Measurements from ENCODE around the gene G0S2.

G0S2 gene

GRCh38 chr1:209650454-209650853 lies 24.8 kb upstream of the G0S2 start:
- Histone ChIP-seq H3K9ac (ENCODE audit: low read length) (peak overlapping the region; percentile 89), H3K27me3 (replicated peaks; ENCODE audit: control insufficient read depth, insufficient read depth, low read length) (no peaks in the 10 kb centered on the region), H3K9me3 (ENCODE audit: control insufficient read depth, low read length) (no peaks in the 10 kb centered on the region), H3K4me3 (ENCODE audit: low read length) (no peak overlapping the region), H3K4me1 (ENCODE audit: control insufficient read depth, insufficient read depth, low read length) (peaks cover 58% of the 10 kb centered on the region), H3K36me3 (ENCODE audit: control insufficient read depth, insufficient read depth, low read length, severe bottlenecking) (no peaks in the 10 kb centered on the region)
- DNase-seq (ENCODE audit: low read depth): no peak

GRCh38 chr1:209651138-209651587 lies 24.0 kb upstream of the G0S2 start:
- H3K9ac ChIP-seq (ENCODE audit: low read length): peak overlapping the region; percentile 44
- DNase-seq (ENCODE audit: low read depth): peak; percentile 88
- H3K9me3 ChIP-seq (ENCODE audit: control insufficient read depth, low read length): no peaks in the 10 kb centered on the region
- no peaks in the 10 kb centered on the region for H3K36me3 ChIP-seq (ENCODE audit: control insufficient read depth, insufficient read depth, low read length, severe bottlenecking)
- no peak overlapping the region for H3K4me3 ChIP-seq (ENCODE audit: low read length)
- H3K27me3 ChIP-seq (replicated peaks; ENCODE audit: control insufficient read depth, insufficient read depth, low read length): no peaks in the 10 kb centered on the region
- peaks cover 53% of the 10 kb centered on the region for H3K4me1 ChIP-seq (ENCODE audit: control insufficient read depth, insufficient read depth, low read length)

GRCh38 chr1:209652121-209652735 lies 23.0 kb upstream of the G0S2 start, which contains the start of gene LAMB3:
LAMB3 (minus strand) TSS chr1:209652425; CDS start chr1:209650944, 1,481 bp downstream.
- Histone ChIP-seq H3K36me3 (ENCODE audit: control insufficient read depth, insufficient read depth, low read length, severe bottlenecking) (no peaks in the 10 kb centered on the region), H3K27me3 (replicated peaks; ENCODE audit: control insufficient read depth, insufficient read depth, low read length) (no peaks in the 10 kb centered on the region), H3K4me3 (ENCODE audit: low read length) (no peak within 1 kb of the TSS), H3K4me1 (ENCODE audit: control insufficient read depth, insufficient read depth, low read length) (peaks cover 42% of the 10 kb centered on the region), H3K9me3 (ENCODE audit: control insufficient read depth, low read length) (no peaks in the 10 kb centered on the region), H3K9ac (ENCODE audit: low read length) (no peak within 1 kb of the TSS)
- DNase-seq (ENCODE audit: low read depth): no peak

GRCh38 chr1:209652873-209653401 lies 22.3 kb upstream of the G0S2 start:
- no peaks in the 10 kb centered on the region for H3K9me3 ChIP-seq (ENCODE audit: control insufficient read depth, low read length)
- no peaks in the 10 kb centered on the region for H3K27me3 ChIP-seq (replicated peaks; ENCODE audit: control insufficient read depth, insufficient read depth, low read length)
- DNase-seq (ENCODE audit: low read depth): peak; percentile 39
- no peak overlapping the region for H3K4me3 ChIP-seq (ENCODE audit: low read length)
- H3K4me1 ChIP-seq (ENCODE audit: control insufficient read depth, insufficient read depth, low read length): peaks cover 35% of the 10 kb centered on the region
- H3K36me3 ChIP-seq (ENCODE audit: control insufficient read depth, insufficient read depth, low read length, severe bottlenecking): no peaks in the 10 kb centered on the region
- no peak overlapping the region for H3K9ac ChIP-seq (ENCODE audit: low read length)

GRCh38 chr1:209653915-209654351 lies 21.3 kb upstream of the G0S2 start:
- Histone ChIP-seq H3K4me1 (ENCODE audit: control insufficient read depth, insufficient read depth, low read length) (peaks cover 26% of the 10 kb centered on the region), H3K4me3 (ENCODE audit: low read length) (no peak overlapping the region), H3K36me3 (ENCODE audit: control insufficient read depth, insufficient read depth, low read length, severe bottlenecking) (no peaks in the 10 kb centered on the region), H3K27me3 (replicated peaks; ENCODE audit: control insufficient read depth, insufficient read depth, low read length) (no peaks in the 10 kb centered on the region), H3K9me3 (ENCODE audit: control insufficient read depth, low read length) (no peaks in the 10 kb centered on the region), H3K9ac (ENCODE audit: low read length) (no peak overlapping the region)
- no peak for DNase-seq (ENCODE audit: low read depth)

GRCh38 chr1:209655411-209656231 lies 19.6 kb upstream of the G0S2 start:
- Histone ChIP-seq H3K9ac (ENCODE audit: low read length) (no peak overlapping the region), H3K27me3 (replicated peaks; ENCODE audit: control insufficient read depth, insufficient read depth, low read length) (no peaks in the 10 kb centered on the region), H3K4me3 (ENCODE audit: low read length) (no peak overlapping the region), H3K9me3 (ENCODE audit: control insufficient read depth, low read length) (no peaks in the 10 kb centered on the region), H3K36me3 (ENCODE audit: control insufficient read depth, insufficient read depth, low read length, severe bottlenecking) (no peaks in the 10 kb centered on the region), H3K4me1 (ENCODE audit: control insufficient read depth, insufficient read depth, low read length) (peaks cover 14% of the 10 kb centered on the region)
- no peak for DNase-seq (ENCODE audit: low read depth)

- Histone ChIP-seq H3K9me3 (ENCODE audit: control insufficient read depth, low read length) (no peaks in the 10 kb centered on the region), H3K4me1 (ENCODE audit: control insufficient read depth, insufficient read depth, low read length) (peaks cover 5% of the 10 kb centered on the region), H3K4me3 (ENCODE audit: low read length) (no peak overlapping the region), H3K9ac (ENCODE audit: low read length) (no peak overlapping the region), H3K36me3 (ENCODE audit: control insufficient read depth, insufficient read depth, low read length, severe bottlenecking) (no peaks in the 10 kb centered on the region), H3K27me3 (replicated peaks; ENCODE audit: control insufficient read depth, insufficient read depth, low read length) (no peaks in the 10 kb centered on the region)
- DNase-seq (ENCODE audit: low read depth): no peak
Observed at GRCh38 chr1:209657140-209657879, 17.9 kb upstream of the G0S2 start.

- Histone ChIP-seq H3K9me3 (ENCODE audit: control insufficient read depth, low read length) (no peaks in the 10 kb centered on the region), H3K9ac (ENCODE audit: low read length) (no peak overlapping the region), H3K4me1 (ENCODE audit: control insufficient read depth, insufficient read depth, low read length) (peaks cover 11% of the 10 kb centered on the region), H3K36me3 (ENCODE audit: control insufficient read depth, insufficient read depth, low read length, severe bottlenecking) (no peaks in the 10 kb centered on the region), H3K27me3 (replicated peaks; ENCODE audit: control insufficient read depth, insufficient read depth, low read length) (no peaks in the 10 kb centered on the region), H3K4me3 (ENCODE audit: low read length) (no peak overlapping the region)
- DNase-seq (ENCODE audit: low read depth): no peak
Observed at GRCh38 chr1:209657918-209658317, 17.3 kb upstream of the G0S2 start.

GRCh38 chr1:209659909-209660308 lies 15.3 kb upstream of the G0S2 start:
- H3K9ac ChIP-seq (ENCODE audit: low read length): no peak overlapping the region
- H3K9me3 ChIP-seq (ENCODE audit: control insufficient read depth, low read length): no peaks in the 10 kb centered on the region
- no peaks in the 10 kb centered on the region for H3K27me3 ChIP-seq (replicated peaks; ENCODE audit: control insufficient read depth, insufficient read depth, low read length)
- no peak for DNase-seq (ENCODE audit: low read depth)
- H3K4me1 ChIP-seq (ENCODE audit: control insufficient read depth, insufficient read depth, low read length): peaks cover 31% of the 10 kb centered on the region
- no peak overlapping the region for H3K4me3 ChIP-seq (ENCODE audit: low read length)
- H3K36me3 ChIP-seq (ENCODE audit: control insufficient read depth, insufficient read depth, low read length, severe bottlenecking): no peaks in the 10 kb centered on the region

- Histone ChIP-seq H3K4me3 (ENCODE audit: low read length) (no peak overlapping the region), H3K4me1 (ENCODE audit: control insufficient read depth, insufficient read depth, low read length) (peaks cover 37% of the 10 kb centered on the region)
Observed at GRCh38 chr1:209661071-209661470, 14.1 kb upstream of the G0S2 start.

GRCh38 chr1:209662879-209663327 lies 12.3 kb upstream of the G0S2 start:
- no peaks in the 10 kb centered on the region for H3K27me3 ChIP-seq (replicated peaks; ENCODE audit: control insufficient read depth, insufficient read depth, low read length)
- no peaks in the 10 kb centered on the region for H3K9me3 ChIP-seq (ENCODE audit: control insufficient read depth, low read length)
- DNase-seq (ENCODE audit: low read depth): no peak
- no peaks in the 10 kb centered on the region for H3K36me3 ChIP-seq (ENCODE audit: control insufficient read depth, insufficient read depth, low read length, severe bottlenecking)
- peaks cover 47% of the 10 kb centered on the region for H3K4me1 ChIP-seq (ENCODE audit: control insufficient read depth, insufficient read depth, low read length)
- no peak overlapping the region for H3K9ac ChIP-seq (ENCODE audit: low read length)
- no peak overlapping the region for H3K4me3 ChIP-seq (ENCODE audit: low read length)

More at GRCh38 chr1:209661071-209661470, 14.1 kb upstream of the G0S2 start:
- H3K9me3 ChIP-seq (ENCODE audit: control insufficient read depth, low read length): no peaks in the 10 kb centered on the region
- no peaks in the 10 kb centered on the region for H3K27me3 ChIP-seq (replicated peaks; ENCODE audit: control insufficient read depth, insufficient read depth, low read length)
- no peak overlapping the region for H3K9ac ChIP-seq (ENCODE audit: low read length)
- DNase-seq (ENCODE audit: low read depth): no peak
- H3K36me3 ChIP-seq (ENCODE audit: control insufficient read depth, insufficient read depth, low read length, severe bottlenecking): no peaks in the 10 kb centered on the region

Data from adipocyte (in vitro differentiated cells).